GM23338 (cell line): Measurements from ENCODE around the gene NEIL1. TPM values are rescaled to one million over a fixed set of nuclear protein-coding genes. Genes with fewer than 3 reads are reported as not detected.

Experiments used
- CTCF ChIP-seq, 2 experiments: fragments of 200-600 bp in 1 of 2; sonication (generic) in 1 of 2; conservative IDR thresholded peaks; 2 replicates each; pipeline versions ENCODE4 v1.5.1 to v1.6.1; 2016 to 2017; ENCODE audit warnings: antibody characterized with exemption in 2 of 2, low read depth in 2 of 2, mild to moderate bottlenecking in 2 of 2, moderate library complexity in 1 of 2
- ETS1 ChIP-seq: IDR thresholded peaks from 2 replicates; pipeline ENCODE4 v1.6.1; 2016; ENCODE audit warnings: antibody characterized with exemption
- EZH2phosphoT487 ChIP-seq: fragments of 200-600 bp; sonication (generic); IDR thresholded peaks from one replicate; pipeline ENCODE4 v1.8.1; 2018; ENCODE audit warnings: antibody characterized with exemption; ENCODE audit not compliant: unreplicated experiment
- JUNB ChIP-seq: IDR thresholded peaks from one replicate; pipeline ENCODE4 v1.6.1; 2016; ENCODE audit warnings: antibody characterized with exemption; ENCODE audit not compliant: unreplicated experiment
- NANOG ChIP-seq: IDR thresholded peaks from 2 replicates; pipeline ENCODE4 v1.6.1; 2016; ENCODE audit warnings: antibody characterized with exemption, borderline replicate concordance
- POLR2AphosphoS5 ChIP-seq: IDR thresholded peaks from 2 replicates; pipeline ENCODE4 v1.6.1; 2016; ENCODE audit warnings: antibody characterized with exemption, low read depth
- STAT1 ChIP-seq: IDR thresholded peaks from one replicate; pipeline ENCODE4 v1.6.1; 2016; ENCODE audit warnings: antibody characterized with exemption; ENCODE audit not compliant: unreplicated experiment
- ZNF114 ChIP-seq: fragments of 250-450 bp; sonication (Bioruptor Pico); IDR thresholded peaks from 2 replicates; pipeline ENCODE4 v1.5.0; 2020; ENCODE audit warnings: mild to moderate bottlenecking, moderate library complexity
- ZNF331 ChIP-seq: fragments of 250-450 bp; sonication (Bioruptor Pico); IDR thresholded peaks from 2 replicates; pipeline ENCODE4 v1.5.0; 2020; ENCODE audit warnings: low read depth, mild to moderate bottlenecking, moderate library complexity
- ZNF462 ChIP-seq: fragments of 250-450 bp; sonication (Bioruptor Pico); IDR thresholded peaks from 2 replicates; pipeline ENCODE4 v1.5.0; 2020; ENCODE audit warnings: mild to moderate bottlenecking, moderate library complexity
- polyA plus RNA-seq: library from polyadenylated mRNA; unstranded; fragments of >200 nt; fragmentation: Nextera tagmentation; extraction: Ambion mirVana; gene quantifications from 2 replicates; pipeline ENCODE4 v1.2.1, GENCODE V29; 2016
- total RNA-seq: library from RNA; depleted of rRNA; stranded (reverse); fragments of >200 nt; shearing (Covaris generic); gene quantifications from 2 replicates; pipeline ENCODE4 v1.2.3, GENCODE V29; 2014

The NEIL1 gene
- total and polyA plus RNA-seq, 2 experiments from 2014 or later = 6.2 to 17.0 TPM

GRCh38 chr15:75313116-75313845 is 33.6 kb upstream of the NEIL1 start (continued):
- TF ChIP-seq ZNF462 (CRISPR knock-in tag) (no peak), ETS1 (no peak), CTCF (conservative IDR thresholded peaks at IDR 0.05; ENCODE audit: low read depth in 2 of 2) (no peak), POLR2AphosphoS5 (no peak), STAT1 (no peak), ZNF114 (no peak), NANOG (no peak), ZNF331 (CRISPR knock-in tag) (no peak), JUNB (no peak), EZH2phosphoT487 (no peak)
